Mononuclear cell (primary cell): Measurements from ENCODE around the gene PRKCB. TPM values are rescaled to one million over a fixed set of nuclear protein-coding genes. Genes with fewer than 3 reads are reported as not detected.

Experiments used
- H3K27me3 ChIP-seq: 2 replicates; pipeline ENCODE4 v1.6.0; 2011; ENCODE audit warnings: low read length, control low read depth; ENCODE audit not compliant: insufficient read depth
- H3K4me1 ChIP-seq: 2 replicates; pipeline ENCODE4 v1.5.1; 2011; ENCODE audit warnings: mild to moderate bottlenecking, low read length, control low read depth; ENCODE audit not compliant: insufficient read depth
- H3K4me3 ChIP-seq: 2 replicates; pipeline ENCODE4 v1.5.1; 2011; ENCODE audit warnings: mild to moderate bottlenecking, low read length, moderate library complexity
- H3K9me3 ChIP-seq: 2 replicates; pipeline ENCODE4 v1.5.1; 2011; ENCODE audit warnings: low read depth, mild to moderate bottlenecking, control low read depth, low read length
- total RNA-seq: library from RNA; depleted of rRNA; stranded (reverse); fragments of >200 nt; gene quantifications from one replicate; pipeline ENCODE4 v1.2.3, GENCODE V29; 2012

The PRKCB gene
- total RNA-seq, 1 donor, result 110 TPM

- H3K4me1 ChIP-seq, result peaks cover 73% of the 10 kb centered on the region
- H3K4me3 ChIP-seq, result no peak overlapping the region
- H3K9me3 ChIP-seq, result no peaks in the 10 kb centered on the region
- H3K27me3 ChIP-seq, result no peaks in the 10 kb centered on the region
These were observed 114.0 kb downstream of the PRKCB start for GRCh38 chr16:23949630-23950290.

GRCh38 chr16:23950291-23950894, 114.6 kb downstream of the PRKCB start:
- no peak overlapping the region for H3K4me3 ChIP-seq
- H3K27me3 ChIP-seq, result no peaks in the 10 kb centered on the region
- H3K4me1 ChIP-seq, result peaks cover 73% of the 10 kb centered on the region
- no peaks in the 10 kb centered on the region for H3K9me3 ChIP-seq

GRCh38 chr16:23950898-23951297, 115.1 kb downstream of the PRKCB start:
- Histone ChIP-seq H3K4me1 (peaks cover 73% of the 10 kb centered on the region), H3K27me3 (no peaks in the 10 kb centered on the region), H3K9me3 (no peaks in the 10 kb centered on the region), H3K4me3 (no peak overlapping the region)

- H3K9me3 ChIP-seq, result no peaks in the 10 kb centered on the region
- H3K4me1 ChIP-seq, result peaks cover 68% of the 10 kb centered on the region
- H3K4me3 ChIP-seq, result no peak overlapping the region
- no peaks in the 10 kb centered on the region for H3K27me3 ChIP-seq
These were observed 116.6 kb downstream of the PRKCB start for GRCh38 chr16:23952128-23952970.

GRCh38 chr16:23952971-23953300, 117.2 kb downstream of the PRKCB start:
- Histone ChIP-seq H3K9me3 (no peaks in the 10 kb centered on the region), H3K27me3 (no peaks in the 10 kb centered on the region), H3K4me3 (no peak overlapping the region), H3K4me1 (peaks cover 68% of the 10 kb centered on the region)

- Histone ChIP-seq H3K4me3 (no peak overlapping the region), H3K4me1 (peaks cover 68% of the 10 kb centered on the region), H3K9me3 (no peaks in the 10 kb centered on the region), H3K27me3 (no peaks in the 10 kb centered on the region)
These were observed 117.7 kb downstream of the PRKCB start for GRCh38 chr16:23953476-23953875.

- Histone ChIP-seq H3K9me3 (no peaks in the 10 kb centered on the region), H3K27me3 (no peaks in the 10 kb centered on the region), H3K4me3 (no peak overlapping the region), H3K4me1 (peaks cover 68% of the 10 kb centered on the region)
These were observed 119.3 kb downstream of the PRKCB start for GRCh38 chr16:23955088-23955487.

GRCh38 chr16:23957287-23957686, 121.5 kb downstream of the PRKCB start:
- peaks cover 67% of the 10 kb centered on the region for H3K4me1 ChIP-seq
- H3K4me3 ChIP-seq, result no peak overlapping the region
- H3K27me3 ChIP-seq, result no peaks in the 10 kb centered on the region
- H3K9me3 ChIP-seq, result no peaks in the 10 kb centered on the region

GRCh38 chr16:23959072-23959751, 123.4 kb downstream of the PRKCB start:
- Histone ChIP-seq H3K4me3 (no peak overlapping the region), H3K4me1 (peaks cover 55% of the 10 kb centered on the region), H3K9me3 (no peaks in the 10 kb centered on the region), H3K27me3 (no peaks in the 10 kb centered on the region)

- H3K4me1 ChIP-seq, result peaks cover 55% of the 10 kb centered on the region
- H3K9me3 ChIP-seq, result no peaks in the 10 kb centered on the region
- no peak overlapping the region for H3K4me3 ChIP-seq
- no peaks in the 10 kb centered on the region for H3K27me3 ChIP-seq
These were observed 123.9 kb downstream of the PRKCB start for GRCh38 chr16:23959752-23960072.

- peaks cover 55% of the 10 kb centered on the region for H3K4me1 ChIP-seq
- no peaks in the 10 kb centered on the region for H3K9me3 ChIP-seq
- H3K27me3 ChIP-seq, result no peaks in the 10 kb centered on the region
- H3K4me3 ChIP-seq, result no peak overlapping the region
These were observed 124.5 kb downstream of the PRKCB start for GRCh38 chr16:23960081-23960885.

- Histone ChIP-seq H3K9me3 (no peaks in the 10 kb centered on the region), H3K27me3 (no peaks in the 10 kb centered on the region), H3K4me3 (no peak overlapping the region), H3K4me1 (peaks cover 66% of the 10 kb centered on the region)
These were observed 126.2 kb downstream of the PRKCB start for GRCh38 chr16:23962001-23962400.

GRCh38 chr16:23964136-23964535, 128.4 kb downstream of the PRKCB start:
- Histone ChIP-seq H3K9me3 (no peaks in the 10 kb centered on the region), H3K4me1 (peaks cover 63% of the 10 kb centered on the region), H3K4me3 (no peak overlapping the region), H3K27me3 (no peaks in the 10 kb centered on the region)

- Histone ChIP-seq H3K9me3 (no peaks in the 10 kb centered on the region), H3K27me3 (no peaks in the 10 kb centered on the region), H3K4me3 (no peak overlapping the region), H3K4me1 (peaks cover 52% of the 10 kb centered on the region)
These were observed 129.5 kb downstream of the PRKCB start for GRCh38 chr16:23965137-23965733.
